GM18951 (cell line): ENCODE measurements around the gene FAM117A.

Experiments
- POLR2A ChIP-seq: IDR thresholded peaks from 4 replicates; pipeline ENCODE4 v1.6.1; 2011; ENCODE audit warnings: mild to moderate bottlenecking; ENCODE audit not compliant: insufficient read length, insufficient read depth; ENCODE audit errors: extremely low read depth
- in situ Hi-C: fragments of 300-500 bp; cut with MboI; formaldehyde crosslinking; loops from one replicate; pipeline ENCODE4 v1.12.0; 2022; ENCODE audit warnings: low sequenced_read_pairs, mixed read lengths, inconsistent platforms; ENCODE audit not compliant: unreplicated experiment

Gene FAM117A

GRCh38 chr17:49741692-49742076 is 22.2 kb downstream of the FAM117A start:
- TF ChIP-seq POLR2A = no peak
- in situ Hi-C loops = no loop called here

- TF ChIP-seq POLR2A = no peak
- in situ Hi-C loops = no loop called here
These were observed 22.8 kb downstream of the FAM117A start for GRCh38 chr17:49741009-49741691.

GRCh38 chr17:49739641-49740271 is 24.2 kb downstream of the FAM117A start:
- in situ Hi-C loops = no loop called here
- TF ChIP-seq POLR2A = peak; percentile 27

- in situ Hi-C loops = no loop called here
- TF ChIP-seq POLR2A = no peak
These were observed 25.3 kb downstream of the FAM117A start for GRCh38 chr17:49738456-49739163.

- no peak for TF ChIP-seq POLR2A
- in situ Hi-C loops = no loop called here
These were observed 29.1 kb downstream of the FAM117A start for GRCh38 chr17:49734515-49735490.

- in situ Hi-C loops = no loop called here
- TF ChIP-seq POLR2A = no peak
These were observed 32.5 kb downstream of the FAM117A start for GRCh38 chr17:49731435-49731831.

- no peak for TF ChIP-seq POLR2A
- in situ Hi-C loops = no loop called here
These were observed 33.0 kb downstream of the FAM117A start for GRCh38 chr17:49730785-49731434.

GRCh38 chr17:49730078-49730784 is 33.7 kb downstream of the FAM117A start:
- no peak for TF ChIP-seq POLR2A
- in situ Hi-C loops = no loop called here

GRCh38 chr17:49729069-49729468 is 34.9 kb downstream of the FAM117A start:
- no peak for TF ChIP-seq POLR2A
- in situ Hi-C loops = no loop called here

- in situ Hi-C loops = no loop called here
- TF ChIP-seq POLR2A = no peak
These were observed 35.5 kb downstream of the FAM117A start for GRCh38 chr17:49728425-49728824.

GRCh38 chr17:49727380-49727779 is 36.6 kb downstream of the FAM117A start:
- in situ Hi-C loops = no loop called here
- TF ChIP-seq POLR2A = no peak
